ENCODE results near the gene TTBK1. TPM values are rescaled to one million over a fixed set of nuclear protein-coding genes. Genes with fewer than 3 reads are reported as not detected.

TTBK1 gene
- total and polyA plus RNA-seq, 10 of the 15 experiments (the other 5 are each of a cell fraction or from before 2014, with no cell fraction given) = 0.05 to 0.27 TPM; not detected in 8

DNA sequence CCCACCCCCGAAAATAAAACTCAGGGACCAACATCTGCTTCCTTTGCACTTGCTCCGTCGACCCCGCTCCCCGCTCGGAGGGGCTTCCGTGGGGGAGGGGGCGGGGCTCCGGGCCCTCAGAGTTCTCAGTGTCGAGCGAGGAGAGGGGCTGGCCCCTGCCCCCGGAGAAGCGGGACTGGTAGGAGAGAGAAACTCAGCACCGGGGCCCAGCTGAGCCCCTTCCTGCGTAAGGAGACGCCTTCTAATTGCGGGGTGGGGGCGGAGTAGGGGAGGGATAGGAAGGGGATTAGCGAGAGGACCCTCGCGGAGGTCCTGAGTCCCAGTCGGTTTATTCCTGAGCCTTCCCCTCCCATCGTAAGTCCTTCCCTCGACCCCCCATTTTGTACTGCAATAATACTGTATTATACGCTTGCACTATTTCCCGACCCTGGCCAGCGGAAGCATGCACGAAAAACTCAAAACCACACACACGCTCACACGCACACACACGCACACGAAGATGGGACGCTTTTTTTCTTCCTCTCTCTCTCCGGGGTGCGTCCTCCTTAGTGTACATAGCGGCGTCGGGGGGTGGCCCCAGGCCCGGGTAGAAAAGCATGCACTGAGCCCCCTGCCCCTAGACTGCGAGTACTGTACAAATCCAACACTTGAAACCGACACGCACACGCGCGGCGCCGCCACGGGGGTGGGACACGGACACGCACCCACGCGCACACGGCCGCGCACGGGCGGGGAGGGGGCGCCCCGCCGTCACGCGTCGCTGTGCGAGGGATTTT lies 32.7 kb downstream of the TTBK1 start (continued):
- TF ChIP-seq ZBTB4 (CRISPR knock-in tag; IDR thresholded peaks at IDR 0.05) = no peak
- TF ChIP-seq RFX5 (IDR thresholded peaks at IDR 0.05; ENCODE audit: low read depth, low read length) = no peak
- no peak for TF ChIP-seq EGR1 (IDR thresholded peaks at IDR 0.05; ENCODE audit: borderline replicate concordance in 1 of 2, low read depth in 2 of 2, low read length in 2 of 2)
- no peak for TF ChIP-seq CEBPZ (IDR thresholded peaks at IDR 0.05; ENCODE audit: low read depth, low read length)
- no peak for TF ChIP-seq BMI1 (IDR thresholded peaks at IDR 0.05; ENCODE audit: borderline replicate concordance)
- no peak for TF ChIP-seq ZBTB33 (IDR thresholded peaks at IDR 0.05)
- TF ChIP-seq RAD51 (IDR thresholded peaks at IDR 0.05) = no peak
- no peak for TF ChIP-seq MTA3 (IDR thresholded peaks at IDR 0.05; ENCODE audit: borderline replicate concordance, low read length)
- TF ChIP-seq MEF2A (IDR thresholded peaks at IDR 0.05; ENCODE audit: insufficient read depth, low read depth, low read length) = no peak
- TF ChIP-seq ASH2L (IDR thresholded peaks at IDR 0.05; ENCODE audit: borderline replicate concordance, low read depth) = no peak
- TF ChIP-seq, protein P1, sequence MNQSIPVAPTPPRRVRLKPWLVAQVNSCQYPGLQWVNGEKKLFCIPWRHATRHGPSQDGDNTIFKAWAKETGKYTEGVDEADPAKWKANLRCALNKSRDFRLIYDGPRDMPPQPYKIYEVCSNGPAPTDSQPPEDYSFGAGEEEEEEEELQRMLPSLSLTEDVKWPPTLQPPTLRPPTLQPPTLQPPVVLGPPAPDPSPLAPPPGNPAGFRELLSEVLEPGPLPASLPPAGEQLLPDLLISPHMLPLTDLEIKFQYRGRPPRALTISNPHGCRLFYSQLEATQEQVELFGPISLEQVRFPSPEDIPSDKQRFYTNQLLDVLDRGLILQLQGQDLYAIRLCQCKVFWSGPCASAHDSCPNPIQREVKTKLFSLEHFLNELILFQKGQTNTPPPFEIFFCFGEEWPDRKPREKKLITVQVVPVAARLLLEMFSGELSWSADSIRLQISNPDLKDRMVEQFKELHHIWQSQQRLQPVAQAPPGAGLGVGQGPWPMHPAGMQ (IDR thresholded peaks at IDR 0.05; ENCODE audit: borderline replicate concordance) = peak; percentile 42; the same call in 1 of the 2 replicates
- 0 out of 2 replicates have a peak, but pooled peaks have one; percentile 30 for TF ChIP-seq NBN (IDR thresholded peaks at IDR 0.05)
- no peak for TF ChIP-seq RB1 (IDR thresholded peaks at IDR 0.05; ENCODE audit: borderline replicate concordance)
- no peak for TF ChIP-seq STAT3 (IDR thresholded peaks at IDR 0.05; ENCODE audit: low read depth, low read length)
- TF ChIP-seq POU2F2 (IDR thresholded peaks at IDR 0.05; ENCODE audit: borderline replicate concordance, low read depth, low read length) = 0 out of 3 replicates have a peak, but pooled peaks have one; percentile 36
- no peak for TF ChIP-seq SUZ12 (IDR thresholded peaks at IDR 0.05; ENCODE audit: unreplicated experiment)
- TF ChIP-seq SPI1 (IDR thresholded peaks at IDR 0.05; ENCODE audit: borderline replicate concordance, insufficient read depth, low read depth, low read length) = no peak
- TF ChIP-seq MLLT1 (IDR thresholded peaks at IDR 0.05) = no peak

Data from GM12878 (cell line).